Testis (tissue), 3 donors: ENCODE measurements around the gene ELAPOR1. TPM values are rescaled to one million over a fixed set of nuclear protein-coding genes. Genes with fewer than 3 reads are reported as not detected.
A peak's percentile ranks its signal among the peaks of the same experiment; 100 is the strongest.

ENCODE experiments used
- DNase-seq: peaks from one replicate; pipeline ENCODE4 v3.0.0-alpha.2; 2019
- H3K27ac ChIP-seq, 2 donors: fragments of 200-600 bp; sonication (generic); one replicate each; pipeline ENCODE4 v1.5.1; 2019
- H3K27me3 ChIP-seq: fragments of 200-600 bp; sonication (generic); one replicate; pipeline ENCODE4 v1.5.1; 2019
- H3K36me3 ChIP-seq: fragments of 200-600 bp; sonication (generic); one replicate; pipeline ENCODE4 v1.5.1; 2017; ENCODE audit warnings: low read depth; ENCODE audit errors: missing control alignments
- H3K4me1 ChIP-seq: fragments of 200-600 bp; sonication (generic); one replicate; pipeline ENCODE4 v1.5.1; 2019
- H3K4me3 ChIP-seq, 2 donors: fragments of 200-600 bp; sonication (generic); one replicate each; pipeline ENCODE4 v1.5.1; 2017 to 2019
- H3K9me3 ChIP-seq: fragments of 200-600 bp; sonication (generic); one replicate; pipeline ENCODE4 v1.5.1; 2017
- POLR2A ChIP-seq: fragments of 450-650 bp; IDR thresholded peaks from one replicate; pipeline ENCODE4 v1.6.1; 2017; ENCODE audit warnings: antibody characterized with exemption, mild to moderate bottlenecking, moderate library complexity
- WGBS, 2 donors: methylation state at CpG; one replicate each; pipeline ENCODE4 v1.1.5; 2018; 5-methylcytosine and 5-hydroxymethylcytosine counted together
- intact Hi-C: fragments of 100-400 bp; cut with DNase I; formaldehyde crosslinking; loops from one replicate; pipeline ENCODE4 v1.15.1; 2023; ENCODE audit warnings: low total_unique reads
- polyA plus RNA-seq: library from polyadenylated mRNA; stranded (reverse); fragments of 350-450 nt; fragmentation: Illumina TruSeq; extraction: RNeasy Lipid Tissue Mini Kit (QIAGEN cat#74804); gene quantifications from one replicate; pipeline ENCODE4 v1.2.3, GENCODE V29; 2014; ENCODE audit warnings: low read depth, low replicate concordance; ENCODE audit not compliant: insufficient read depth
- small RNA-seq, 2 donors: library from RNA; depleted of rRNA; stranded (forward); fragments of <200 nt; gene quantifications; one replicate each; pipeline ENCODE3, GENCODE V24; 2016
- total RNA-seq, 2 donors: library from RNA; depleted of rRNA; stranded (reverse); fragments of >200 nt; gene quantifications; one replicate each; pipeline ENCODE4 v1.2.3, GENCODE V29; 2016
- TF ChIP-seq, protein P1 (sequence below), 3 experiments: fragments of 450-650 bp in 2 of 3; fragments of 200-600 bp in 1 of 3; sonication (generic) in 1 of 3; IDR thresholded peaks; one replicate each; pipeline ENCODE4 v1.5.1; 2016 to 2019; ENCODE audit warnings: antibody characterized with exemption in 3 of 3, mild to moderate bottlenecking in 2 of 3, moderate library complexity in 1 of 3

The ELAPOR1 gene
- total and polyA plus RNA-seq, 3 donors from 2014 or later, result 31.2 to 82.3 (median 47.8) TPM

DNA sequence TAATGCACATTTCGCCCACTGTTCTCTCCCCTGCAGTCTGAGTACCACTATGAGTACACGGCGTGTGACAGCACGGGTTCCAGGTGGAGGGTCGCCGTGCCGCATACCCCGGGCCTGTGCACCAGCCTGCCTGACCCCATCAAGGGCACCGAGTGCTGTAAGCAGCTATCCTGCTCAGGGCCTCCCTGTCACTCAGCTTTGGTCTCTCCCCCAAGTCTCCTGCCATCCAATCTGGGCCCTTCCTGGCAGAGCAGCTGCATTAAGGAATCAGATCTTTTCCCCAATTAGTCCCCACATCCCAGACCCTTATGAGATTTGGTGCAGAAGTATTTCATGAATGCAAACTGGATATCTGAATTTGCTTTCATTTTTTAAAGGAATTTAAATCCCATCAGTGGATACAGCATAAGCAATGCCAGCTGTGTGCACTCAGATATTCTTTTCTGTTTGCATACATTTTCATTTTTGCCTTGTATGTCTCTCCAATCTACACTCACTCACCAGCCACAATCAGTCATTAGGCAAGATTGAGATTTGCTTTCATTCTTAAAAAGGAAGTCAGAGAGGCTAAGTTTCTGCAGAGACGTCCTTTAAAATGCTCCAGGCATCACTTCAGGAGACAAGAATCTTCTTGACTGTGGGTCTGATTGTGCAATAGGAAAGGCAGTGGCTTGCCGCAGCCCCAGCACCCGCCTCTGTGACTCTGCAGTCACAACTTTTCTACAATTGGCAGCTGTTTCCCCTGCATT, 48.1 kb downstream of the ELAPOR1 start:
- Histone ChIP-seq H3K27me3 (no peaks in the 10 kb centered on the region), H3K27ac (no peak overlapping the region), H3K4me1 (no peaks in the 10 kb centered on the region), H3K36me3 (no peaks in the 10 kb centered on the region), H3K4me3 (no peak overlapping the region), H3K9me3 (no peaks in the 10 kb centered on the region)
- intact Hi-C loops, result no loop called here
- 61 to 63% methylated on average over 12 of the region's 12 CpGs for WGBS, 2 donors
- TF ChIP-seq, protein P1, sequence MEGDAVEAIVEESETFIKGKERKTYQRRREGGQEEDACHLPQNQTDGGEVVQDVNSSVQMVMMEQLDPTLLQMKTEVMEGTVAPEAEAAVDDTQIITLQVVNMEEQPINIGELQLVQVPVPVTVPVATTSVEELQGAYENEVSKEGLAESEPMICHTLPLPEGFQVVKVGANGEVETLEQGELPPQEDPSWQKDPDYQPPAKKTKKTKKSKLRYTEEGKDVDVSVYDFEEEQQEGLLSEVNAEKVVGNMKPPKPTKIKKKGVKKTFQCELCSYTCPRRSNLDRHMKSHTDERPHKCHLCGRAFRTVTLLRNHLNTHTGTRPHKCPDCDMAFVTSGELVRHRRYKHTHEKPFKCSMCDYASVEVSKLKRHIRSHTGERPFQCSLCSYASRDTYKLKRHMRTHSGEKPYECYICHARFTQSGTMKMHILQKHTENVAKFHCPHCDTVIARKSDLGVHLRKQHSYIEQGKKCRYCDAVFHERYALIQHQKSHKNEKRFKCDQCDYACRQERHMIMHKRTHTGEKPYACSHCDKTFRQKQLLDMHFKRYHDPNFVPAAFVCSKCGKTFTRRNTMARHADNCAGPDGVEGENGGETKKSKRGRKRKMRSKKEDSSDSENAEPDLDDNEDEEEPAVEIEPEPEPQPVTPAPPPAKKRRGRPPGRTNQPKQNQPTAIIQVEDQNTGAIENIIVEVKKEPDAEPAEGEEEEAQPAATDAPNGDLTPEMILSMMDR (IDR thresholded peaks at IDR 0.05), result no peak
- TF ChIP-seq POLR2A, result no peak
- DNase-seq, result peak; percentile 27

DNA sequence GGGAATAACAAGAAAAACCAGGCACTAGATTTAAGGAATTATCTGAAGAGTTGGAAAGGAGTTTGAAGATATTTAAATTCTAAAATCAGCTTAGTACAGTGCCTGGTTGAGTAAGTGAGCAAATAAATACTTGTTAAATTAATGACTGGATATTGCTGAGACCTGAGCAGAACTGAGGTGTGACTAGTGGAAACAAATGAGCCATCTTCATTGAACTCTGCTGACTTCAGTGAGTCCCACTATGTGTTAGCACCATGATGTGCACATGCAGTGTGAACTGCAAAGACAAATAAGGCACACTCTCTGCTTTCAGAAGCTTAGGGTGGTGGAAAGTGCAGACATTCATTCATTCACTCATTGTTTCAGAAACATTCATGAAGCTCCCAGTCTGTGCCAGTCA, 48.7 kb downstream of the ELAPOR1 start:
- H3K27ac ChIP-seq, result no peak overlapping the region
- TF ChIP-seq POLR2A, result no peak
- TF ChIP-seq, protein P1 (IDR thresholded peaks at IDR 0.05), result no peak
- no peaks in the 10 kb centered on the region for H3K4me1 ChIP-seq
- H3K9me3 ChIP-seq, result no peaks in the 10 kb centered on the region
- DNase-seq, result no peak
- intact Hi-C loops, result no loop called here
- H3K27me3 ChIP-seq, result no peaks in the 10 kb centered on the region
- H3K36me3 ChIP-seq, result no peaks in the 10 kb centered on the region
- no peak overlapping the region for H3K4me3 ChIP-seq

DNA sequence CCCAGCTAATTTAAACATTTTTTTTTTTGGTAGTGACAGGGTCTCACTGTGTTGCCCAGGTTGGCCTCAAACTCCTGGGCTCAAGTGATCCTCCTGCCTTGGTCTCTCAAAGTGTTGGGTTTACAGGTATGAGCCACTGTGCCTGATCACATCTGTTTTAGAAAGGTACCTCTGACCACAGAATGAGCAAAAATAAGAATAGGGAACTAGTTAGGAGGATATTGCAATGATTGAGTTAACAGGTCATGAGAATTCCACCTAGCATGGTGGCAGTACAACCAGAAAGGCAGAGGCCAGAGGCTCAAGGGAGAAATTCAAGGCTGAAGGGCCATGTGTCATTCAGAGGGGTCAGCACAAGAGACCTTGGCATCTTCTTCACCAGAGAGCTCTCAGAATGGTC, 49.6 kb downstream of the ELAPOR1 start:
- Histone ChIP-seq H3K4me1 (no peaks in the 10 kb centered on the region), H3K4me3 (no peak overlapping the region), H3K9me3 (no peaks in the 10 kb centered on the region), H3K27me3 (no peaks in the 10 kb centered on the region), H3K27ac (no peak overlapping the region), H3K36me3 (no peaks in the 10 kb centered on the region)
- no peak for TF ChIP-seq POLR2A
- TF ChIP-seq, protein P1 (IDR thresholded peaks at IDR 0.05), result no peak
- intact Hi-C loops, result no loop called here
- no peak for DNase-seq

Small RNA genes within 50 kb of the gene (small RNA-seq; reads per million reads assigned to genes)
- 0 reads per million in 2 donors for gene AL356488.2

Other genes with a start within 250 kb of the ELAPOR1 start
- gene GPSM2, start 237.1 kb upstream of the ELAPOR1 start, total RNA-seq, result 10 to 100 TPM; 18.1 to 19.4 TPM
- 20.8 TPM for gene GPSM2, start 237.1 kb upstream of the ELAPOR1 start, polyA plus RNA-seq
- gene CLCC1, start 150.6 kb upstream of the ELAPOR1 start, total RNA-seq, result 10 to 100 TPM; 23.6 to 34.6 TPM
- gene CLCC1, start 150.6 kb upstream of the ELAPOR1 start, polyA plus RNA-seq, result 16.4 TPM
- gene WDR47, start 72.0 kb upstream of the ELAPOR1 start, total RNA-seq, result 10 to 100 TPM; 34.7 to 40.4 TPM
- gene WDR47, start 72.0 kb upstream of the ELAPOR1 start, polyA plus RNA-seq, result 40.5 TPM
- 10 to 100 TPM; 27.9 to 42.0 TPM for gene TAF13, start 38.1 kb upstream of the ELAPOR1 start, total RNA-seq
- gene TAF13, start 38.1 kb upstream of the ELAPOR1 start, polyA plus RNA-seq, result 38.5 TPM
- gene TMEM167B, start 23.4 kb upstream of the ELAPOR1 start, total RNA-seq, result 10 to 100 TPM; 34.6 to 37.3 TPM
- 47.0 TPM for gene TMEM167B, start 23.4 kb upstream of the ELAPOR1 start, polyA plus RNA-seq
- gene SARS1, start 99.8 kb downstream of the ELAPOR1 start, total RNA-seq, result 100 to 1,000 TPM; 112 to 149 TPM
- 132 TPM for gene SARS1, start 99.8 kb downstream of the ELAPOR1 start, polyA plus RNA-seq
- gene CELSR2, start 135.4 kb downstream of the ELAPOR1 start, total RNA-seq, result 100 to 1,000 TPM; 107 to 140 TPM
- 59.6 TPM for gene CELSR2, start 135.4 kb downstream of the ELAPOR1 start, polyA plus RNA-seq
- 10 to 100 TPM; 34.0 to 48.9 TPM for gene PSRC1, start 169.0 kb downstream of the ELAPOR1 start, total RNA-seq
- 24.0 TPM for gene PSRC1, start 169.0 kb downstream of the ELAPOR1 start, polyA plus RNA-seq
- under 1 TPM in 1 of 2 donors, not detected in 1; 0.99 TPM for gene MYBPHL, start 192.9 kb downstream of the ELAPOR1 start, total RNA-seq
- gene MYBPHL, start 192.9 kb downstream of the ELAPOR1 start, polyA plus RNA-seq, result 1.5 TPM